GM19043 (cell line): ENCODE results near the gene SBF2.

Experiments used
- ATAC-seq: cut with Tn5 transposase; IDR thresholded peaks from one replicate; pipeline ENCODE4 v1.9.1; 2021; ENCODE audit warnings: low read depth; ENCODE audit not compliant: unreplicated experiment

Gene SBF2

GRCh38 chr11:9796266-9796665 lies 497.8 kb downstream of the SBF2 start:
- no peak for ATAC-seq

GRCh38 chr11:9790703-9791102 lies 503.3 kb downstream of the SBF2 start:
- no peak for ATAC-seq

GRCh38 chr11:9789910-9790309 lies 504.1 kb downstream of the SBF2 start:
- no peak for ATAC-seq

GRCh38 chr11:9787981-9788521 lies 506.0 kb downstream of the SBF2 start:
- no peak for ATAC-seq

- ATAC-seq, result no peak
Observed at GRCh38 chr11:9787260-9787659, 506.8 kb downstream of the SBF2 start.

- no peak for ATAC-seq
Observed at GRCh38 chr11:9784602-9785315, 509.3 kb downstream of the SBF2 start.

- ATAC-seq, result no peak
Observed at GRCh38 chr11:9783986-9784385, 510.0 kb downstream of the SBF2 start.

- ATAC-seq, result no peak
Observed at GRCh38 chr11:9780929-9781328, 513.1 kb downstream of the SBF2 start.

GRCh38 chr11:9777525-9777924 lies 516.5 kb downstream of the SBF2 start:
- no peak for ATAC-seq

GRCh38 chr11:9777066-9777465 lies 517.0 kb downstream of the SBF2 start:
- ATAC-seq, result no peak

GRCh38 chr11:9776203-9776602 lies 517.8 kb downstream of the SBF2 start:
- ATAC-seq, result no peak

GRCh38 chr11:9775398-9775779 lies 518.6 kb downstream of the SBF2 start:
- ATAC-seq, result no peak

- no peak for ATAC-seq
Observed at GRCh38 chr11:9774591-9775397, 519.2 kb downstream of the SBF2 start.

- ATAC-seq, result no peak
Observed at GRCh38 chr11:9774109-9774508, 519.9 kb downstream of the SBF2 start.

GRCh38 chr11:9773524-9773923 lies 520.5 kb downstream of the SBF2 start:
- no peak for ATAC-seq

GRCh38 chr11:9772218-9772617 lies 521.8 kb downstream of the SBF2 start:
- ATAC-seq, result no peak

GRCh38 chr11:9771071-9771511 lies 522.9 kb downstream of the SBF2 start:
- ATAC-seq, result no peak

- ATAC-seq, result no peak
Observed at GRCh38 chr11:9769621-9770020, 524.4 kb downstream of the SBF2 start.

GRCh38 chr11:9765320-9766101 lies 528.5 kb downstream of the SBF2 start:
- ATAC-seq, result no peak

- no peak for ATAC-seq
Observed at GRCh38 chr11:9763301-9763700, 530.7 kb downstream of the SBF2 start.

GRCh38 chr11:9762531-9762930 lies 531.5 kb downstream of the SBF2 start:
- ATAC-seq, result no peak
